ENCODE measurements around the gene DPAGT1.

The DPAGT1 gene

GRCh38 chr11:119055901-119056300 lies 45.8 kb downstream of the DPAGT1 start:
- DNase-seq: no peak

GRCh38 chr11:119054418-119054817 lies 47.2 kb downstream of the DPAGT1 start:
- no peak for DNase-seq

GRCh38 chr11:119052163-119052814 lies 49.4 kb downstream of the DPAGT1 start:
- no peak for DNase-seq

GRCh38 chr11:119051440-119052162 lies 50.1 kb downstream of the DPAGT1 start:
- DNase-seq: no peak

- DNase-seq: no peak
These were observed 52.6 kb downstream of the DPAGT1 start for GRCh38 chr11:119049081-119049480.

- DNase-seq: no peak
These were observed 53.0 kb downstream of the DPAGT1 start for GRCh38 chr11:119048644-119049043.

GRCh38 chr11:119047205-119047604 lies 54.4 kb downstream of the DPAGT1 start:
- DNase-seq: no peak
